SK-N-DZ (cell line): ENCODE measurements around the gene RADIL.
A peak's percentile ranks its signal among the peaks of the same experiment; 100 is the strongest.
"Not testable (repeated sequence)": the region's sequence is repeated elsewhere in the genome, so short reads cannot be mapped to it uniquely, and the experiment has no call there.

Experiments
- DNase-seq: peaks from one replicate; pipeline ENCODE4 v3.0.0-alpha.2; 2015; ENCODE audit warnings: low spot score

RADIL gene

DNA sequence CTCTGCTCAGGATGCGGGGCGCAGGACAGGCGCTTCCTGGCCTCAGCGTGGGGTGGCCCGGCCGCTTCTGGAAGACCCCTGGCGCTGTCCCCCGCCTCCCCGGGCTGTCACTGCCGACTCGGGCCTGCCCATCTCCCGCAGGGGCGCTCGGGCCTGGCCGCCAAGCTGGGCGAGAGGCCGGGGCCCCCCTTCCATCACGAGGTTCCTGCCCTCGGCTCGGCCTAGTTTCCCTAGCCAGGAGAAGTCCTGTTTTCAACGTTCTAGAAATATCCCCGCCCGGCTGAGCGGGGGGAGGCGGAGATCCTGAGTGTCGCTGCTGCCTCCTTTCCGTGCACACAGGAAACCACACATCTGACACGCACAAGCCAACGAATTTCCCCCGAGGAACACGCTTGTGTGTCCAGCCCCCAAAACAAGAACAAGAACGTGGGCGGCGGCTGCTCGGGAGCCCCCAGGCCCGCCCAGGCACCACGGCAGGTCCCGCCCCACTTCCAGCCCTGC lies 74.4 kb downstream of the RADIL start:
- DNase-seq: no peak

DNA sequence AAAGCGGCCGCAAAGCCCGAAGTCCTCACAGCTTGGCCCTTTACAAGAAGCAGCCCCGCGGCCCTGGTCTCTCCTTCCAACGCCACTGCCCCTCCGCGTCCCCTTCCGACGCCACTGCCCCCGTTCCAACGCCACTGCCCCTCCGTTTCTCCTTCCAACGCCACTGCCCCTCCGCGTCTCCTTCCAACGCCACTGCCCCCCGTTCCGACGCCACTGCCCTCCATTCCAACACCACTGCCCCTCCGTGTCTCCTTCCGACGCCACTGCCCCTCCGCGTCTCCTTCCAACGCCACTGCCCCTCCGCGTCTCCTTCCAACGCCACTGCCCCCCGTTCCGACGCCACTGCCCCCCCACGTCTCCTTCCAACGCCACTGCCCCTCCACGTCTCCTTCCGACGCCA lies 75.0 kb downstream of the RADIL start:
- no peak for DNase-seq

DNA sequence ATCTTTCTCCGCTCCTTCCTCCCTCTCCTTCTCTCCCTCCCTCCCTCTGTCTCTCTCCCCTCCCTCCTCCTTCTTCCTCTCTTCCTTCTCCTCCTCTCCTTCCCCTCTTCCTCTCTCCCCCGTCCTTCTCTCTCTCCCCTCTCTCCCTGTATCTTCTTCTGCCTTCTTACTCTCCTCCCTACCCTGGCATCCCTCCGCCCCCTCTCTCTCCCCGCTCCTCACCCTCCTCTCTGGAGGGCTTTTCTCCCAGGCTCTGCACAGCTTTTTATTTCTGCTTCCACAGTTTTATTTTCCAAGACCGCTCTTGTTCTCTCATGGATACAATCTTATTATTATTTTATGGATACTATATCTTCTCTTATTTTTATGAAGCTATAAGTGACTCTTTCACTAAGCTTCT lies 75.5 kb downstream of the RADIL start:
- DNase-seq: no peak

DNA sequence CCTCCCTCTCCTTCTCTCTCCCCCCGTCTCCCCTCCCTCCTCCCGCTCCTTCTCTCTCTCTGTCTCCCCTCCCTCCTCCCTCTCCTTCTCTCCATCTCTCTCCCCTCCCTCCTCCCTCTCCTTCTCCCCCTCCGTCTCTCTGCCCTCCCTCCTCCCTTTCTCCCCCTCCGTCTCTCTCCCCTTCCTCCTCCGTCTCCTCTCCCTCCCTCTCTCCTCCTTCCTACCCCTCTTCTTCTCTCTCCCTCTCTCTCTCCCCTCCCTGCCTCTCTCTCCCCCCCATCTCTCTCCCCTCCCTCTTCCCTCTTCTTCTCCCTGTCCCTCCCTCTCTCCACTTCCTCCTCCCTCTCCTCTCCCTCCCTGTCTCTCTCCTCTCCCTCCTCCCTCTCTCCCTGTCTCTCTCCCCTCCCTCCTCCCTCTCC lies 75.9 kb downstream of the RADIL start:
- DNase-seq: no peak

DNA sequence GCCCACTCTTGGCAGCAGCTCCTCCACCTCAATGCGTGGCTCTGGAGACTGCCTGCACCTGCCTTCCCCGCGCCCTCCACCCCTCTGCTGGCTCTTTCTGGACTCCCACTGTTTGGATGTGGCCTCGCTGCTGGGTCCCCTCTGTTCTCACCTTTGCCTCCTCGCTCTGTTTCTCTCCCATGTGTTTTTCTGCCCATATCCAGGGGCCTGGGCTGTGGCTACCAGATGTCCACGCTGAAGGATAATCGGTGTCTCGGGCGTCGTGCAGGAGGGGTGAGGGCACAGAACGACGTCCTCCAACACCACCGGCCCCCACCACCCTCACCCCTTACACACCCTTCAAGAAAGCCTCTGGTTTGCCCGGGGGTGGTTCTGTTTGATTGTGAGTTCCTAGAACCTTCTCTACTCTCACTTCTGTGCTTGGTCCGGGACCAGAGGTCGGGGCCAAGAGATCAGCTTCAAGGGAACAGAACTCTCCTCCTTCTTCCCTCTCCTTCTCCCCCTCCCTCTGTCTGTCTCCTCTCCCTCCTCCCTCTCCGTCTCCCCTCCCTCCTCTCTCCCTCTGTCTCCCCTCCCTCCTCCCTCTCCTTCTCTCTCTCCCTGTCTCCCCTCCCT lies 76.4 kb downstream of the RADIL start:
- no peak for DNase-seq

DNA sequence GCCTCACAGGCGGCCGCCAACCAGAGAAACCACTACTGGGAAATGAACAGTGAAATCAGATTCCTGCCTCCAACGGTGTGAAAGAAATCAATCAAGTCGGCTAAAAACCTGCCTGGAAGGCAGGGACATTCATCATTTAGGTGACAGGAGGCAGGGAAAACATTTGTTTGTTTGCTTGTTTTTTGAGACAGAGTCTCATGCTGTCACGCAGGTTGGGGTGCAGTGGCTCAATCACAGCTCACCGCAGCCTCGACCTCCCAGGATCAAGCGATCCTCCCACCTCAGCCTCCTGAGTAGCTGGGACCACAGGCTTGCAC lies 77.6 kb downstream of the RADIL start:
- no peak for DNase-seq

DNA sequence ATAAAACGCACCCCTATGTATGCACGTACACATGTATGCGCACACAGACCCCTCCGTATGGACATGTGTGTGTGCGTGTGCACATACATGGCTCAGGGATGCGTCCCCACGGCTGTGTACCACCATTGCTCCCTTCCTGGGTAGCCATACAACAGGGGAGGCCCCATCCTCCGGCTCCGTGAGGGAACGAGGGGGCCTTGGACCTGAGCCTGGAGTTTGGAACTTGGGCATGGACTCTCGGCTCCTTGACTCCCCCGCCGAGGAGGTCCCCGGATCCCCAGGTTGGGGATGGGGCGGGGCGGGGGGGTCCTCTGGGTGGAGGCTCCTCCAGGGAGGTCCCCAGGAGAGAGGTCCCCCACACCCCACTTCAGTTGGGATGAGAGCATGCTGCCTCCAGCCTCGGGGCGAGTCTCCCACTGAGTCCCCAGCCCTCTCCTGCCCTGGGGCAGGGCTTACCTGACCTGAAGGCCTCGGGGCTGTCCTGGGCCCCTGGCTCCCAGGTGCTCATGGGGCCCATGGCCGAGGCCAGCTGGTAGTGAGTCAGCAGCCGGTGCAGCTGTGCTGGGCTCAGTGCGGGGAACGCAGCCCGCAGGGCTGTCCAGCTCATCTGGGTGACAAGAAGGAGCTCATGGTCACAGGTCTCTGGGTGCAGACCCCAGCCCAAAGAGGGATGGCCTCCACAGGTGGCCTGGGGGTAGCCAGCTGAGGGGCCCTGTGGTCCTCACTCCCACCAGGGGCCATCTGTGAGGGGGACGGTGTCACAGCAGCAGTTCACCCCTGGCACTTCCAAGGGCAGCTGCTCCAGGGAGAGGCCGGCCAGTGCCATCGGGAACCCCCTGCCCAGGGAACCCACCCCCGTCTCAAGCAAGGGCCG lies 78.2 kb downstream of the RADIL start:
- no peak for DNase-seq

DNA sequence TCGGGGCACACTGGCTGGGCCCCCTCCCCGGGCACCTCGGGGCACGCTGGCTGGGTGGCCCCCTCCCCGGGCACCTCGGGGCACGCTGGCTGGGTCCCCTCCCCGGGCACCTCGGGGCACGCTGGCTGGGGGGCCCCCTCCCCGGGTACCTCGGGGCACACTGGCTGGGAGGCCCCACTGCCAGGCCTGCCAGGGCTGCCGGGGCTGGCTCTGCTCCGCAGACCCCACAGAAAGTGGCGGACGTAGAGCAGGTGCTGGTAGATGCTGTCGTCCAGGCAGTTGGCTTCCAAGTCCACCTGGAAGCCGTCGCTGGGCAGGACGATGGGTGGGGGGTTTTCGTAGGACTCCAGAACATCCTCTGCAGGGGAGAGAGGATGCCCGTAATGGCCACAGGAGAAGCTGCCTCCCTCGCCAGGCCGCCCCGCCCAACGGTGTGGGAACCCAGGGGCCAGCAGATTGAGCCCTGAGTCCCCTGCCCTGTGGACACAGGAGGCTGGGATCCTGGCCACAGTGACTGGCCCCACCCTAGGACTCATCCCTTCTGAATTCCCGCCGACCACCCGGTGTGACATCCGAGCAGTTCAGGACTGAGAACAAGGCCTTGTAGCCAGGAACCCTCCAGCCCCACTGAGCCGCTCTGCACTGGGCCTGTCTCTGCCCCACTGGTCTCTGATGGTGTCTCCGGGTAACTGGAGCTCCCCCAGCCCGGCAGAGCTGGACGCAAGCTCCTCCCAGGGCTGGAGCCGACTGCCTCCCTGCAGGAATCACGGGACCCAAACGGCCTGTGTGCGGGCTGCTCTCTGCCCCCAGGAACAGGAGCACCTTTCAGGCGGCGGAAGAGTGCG lies 79.9 kb downstream of the RADIL start:
- no peak for DNase-seq

DNA sequence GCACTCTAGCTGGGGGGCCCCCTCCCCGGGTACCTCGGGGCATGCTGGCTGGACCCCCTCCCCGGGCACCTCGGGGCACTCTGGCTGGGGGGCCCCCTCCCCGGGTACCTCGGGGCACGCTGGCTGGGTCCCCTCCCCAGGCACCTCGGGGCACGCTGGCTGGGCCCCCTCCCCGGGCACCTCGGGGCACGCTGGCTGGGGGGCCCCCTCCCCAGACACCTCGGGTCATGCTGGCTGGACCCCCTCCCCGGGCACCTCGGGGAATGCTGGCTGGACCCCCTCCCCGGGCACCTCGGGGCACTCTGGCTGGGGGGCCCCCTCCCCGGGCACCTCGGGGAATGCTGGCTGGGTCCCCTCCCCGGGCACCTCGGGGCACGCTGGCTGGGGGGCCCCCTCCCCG lies 80.9 kb downstream of the RADIL start:
- not testable (repeated sequence) for DNase-seq

DNA sequence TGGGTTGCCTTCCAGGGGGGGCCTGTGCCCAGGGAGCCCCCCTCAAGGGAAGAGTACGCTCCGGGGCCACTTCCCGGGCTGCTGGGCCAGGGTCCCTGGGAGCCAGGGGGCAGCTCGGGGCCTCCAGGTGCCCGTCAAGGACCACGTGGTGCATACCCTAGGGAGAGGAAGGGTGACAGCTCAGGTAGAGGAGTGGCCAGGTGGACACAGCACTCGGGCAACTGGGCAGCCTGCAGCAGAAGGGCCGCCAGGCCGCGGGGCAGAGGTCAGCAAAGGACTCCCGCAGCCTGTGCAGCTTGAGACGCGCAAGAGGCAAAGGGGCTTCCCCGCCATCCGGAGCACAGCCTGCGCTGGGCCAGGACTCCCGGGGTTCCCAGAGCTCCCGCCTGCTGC lies 81.7 kb downstream of the RADIL start:
- DNase-seq: no peak

DNA sequence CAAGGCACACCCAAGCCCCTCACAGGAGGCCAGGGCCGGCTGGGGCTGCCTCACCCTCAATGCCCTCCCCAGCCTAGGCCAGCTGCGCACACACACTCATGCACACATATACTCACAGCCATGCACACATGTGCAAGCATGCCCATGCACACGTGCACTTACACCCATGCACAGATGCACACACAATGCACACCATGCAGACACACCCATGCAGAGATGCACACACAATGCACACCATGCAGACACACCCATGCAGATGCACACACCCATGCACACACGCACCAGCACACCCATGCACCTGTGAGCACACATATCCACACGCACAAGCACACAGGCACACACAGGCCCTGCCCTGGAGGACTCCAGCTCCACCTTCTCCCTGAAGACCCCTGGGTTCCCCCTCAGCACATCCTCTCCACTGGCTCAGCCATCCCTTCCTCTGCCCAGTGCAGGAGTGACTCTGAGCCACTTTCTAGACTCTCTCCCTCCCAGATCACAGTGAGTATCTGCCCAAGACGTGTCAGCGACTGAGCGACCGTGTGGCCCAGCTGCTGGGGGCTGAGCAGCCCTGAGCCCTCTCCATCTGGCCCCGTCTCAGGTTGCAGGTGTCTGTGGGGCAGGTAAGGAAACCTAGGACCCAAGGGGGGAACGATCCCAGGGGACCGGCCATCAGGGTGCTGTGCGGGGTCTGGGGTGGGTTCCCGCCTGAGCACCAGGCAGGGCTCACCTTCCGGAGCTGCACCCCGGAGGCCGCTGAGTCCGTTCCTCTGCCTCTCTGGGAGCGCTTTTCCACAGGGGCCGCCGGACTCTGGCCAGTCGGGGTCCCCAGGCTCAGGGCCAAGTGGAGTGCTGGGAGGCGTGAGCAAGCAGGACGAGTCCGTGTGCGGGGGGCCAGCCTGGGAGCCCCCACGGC lies 82.3 kb downstream of the RADIL start:
- no peak for DNase-seq

DNA sequence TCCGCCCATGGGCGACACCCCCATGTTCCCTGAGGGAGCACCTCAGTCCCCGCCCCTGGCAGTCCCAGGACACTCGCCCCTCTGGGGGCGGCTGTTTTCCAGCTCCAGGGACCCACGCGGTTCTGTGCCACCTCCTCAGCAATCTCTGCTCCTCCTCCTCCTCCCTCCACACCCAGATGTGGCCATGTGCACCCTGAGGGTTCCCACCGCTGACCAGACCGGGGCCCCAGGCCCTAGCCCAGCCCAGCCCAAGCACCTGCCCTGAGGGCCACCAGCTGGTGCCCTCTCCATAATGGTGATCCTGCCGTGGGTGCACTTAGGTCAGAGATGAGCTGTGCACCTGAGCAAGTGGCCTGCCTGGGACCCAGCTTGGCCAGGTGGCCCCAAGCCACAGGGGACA lies 83.0 kb downstream of the RADIL start:
- no peak for DNase-seq

DNA sequence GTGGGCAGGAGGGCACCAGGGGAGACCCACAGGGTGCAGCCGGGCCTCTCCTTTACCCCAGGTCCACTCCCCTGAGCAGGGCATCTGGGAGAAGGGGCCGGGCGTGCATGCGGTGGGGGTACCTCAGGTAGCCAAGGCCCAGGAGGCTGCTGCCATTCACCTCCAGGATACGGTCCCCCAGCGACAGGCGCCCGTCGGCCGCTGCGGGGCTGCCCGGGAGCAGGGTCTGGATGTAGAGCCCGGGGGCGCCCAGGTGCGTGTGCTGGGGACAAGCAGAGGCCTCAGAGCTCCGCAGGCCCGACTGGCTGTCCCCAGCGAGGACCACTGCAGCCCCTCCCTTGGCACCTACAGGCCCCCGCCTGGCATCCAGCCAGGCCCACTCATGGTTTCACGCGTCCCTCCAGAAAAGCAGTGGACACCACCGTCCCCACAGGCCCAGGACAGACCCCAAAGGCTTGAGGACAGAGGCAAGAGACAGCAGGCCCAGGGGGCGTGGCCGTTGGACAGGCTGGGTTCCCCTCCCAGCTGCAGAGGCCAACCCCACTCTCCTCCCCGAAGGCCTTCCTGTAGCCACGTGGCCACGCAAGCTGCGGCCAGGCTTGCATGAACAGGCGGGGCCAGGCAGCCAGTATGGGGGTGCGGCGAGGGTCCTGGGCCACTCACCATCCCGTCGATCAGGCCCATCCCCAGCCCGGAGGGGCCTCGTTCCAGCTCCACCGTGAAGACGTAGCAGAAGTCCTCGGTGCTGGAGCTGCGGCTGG lies 83.8 kb downstream of the RADIL start:
- DNase-seq: peak; percentile 28

DNA sequence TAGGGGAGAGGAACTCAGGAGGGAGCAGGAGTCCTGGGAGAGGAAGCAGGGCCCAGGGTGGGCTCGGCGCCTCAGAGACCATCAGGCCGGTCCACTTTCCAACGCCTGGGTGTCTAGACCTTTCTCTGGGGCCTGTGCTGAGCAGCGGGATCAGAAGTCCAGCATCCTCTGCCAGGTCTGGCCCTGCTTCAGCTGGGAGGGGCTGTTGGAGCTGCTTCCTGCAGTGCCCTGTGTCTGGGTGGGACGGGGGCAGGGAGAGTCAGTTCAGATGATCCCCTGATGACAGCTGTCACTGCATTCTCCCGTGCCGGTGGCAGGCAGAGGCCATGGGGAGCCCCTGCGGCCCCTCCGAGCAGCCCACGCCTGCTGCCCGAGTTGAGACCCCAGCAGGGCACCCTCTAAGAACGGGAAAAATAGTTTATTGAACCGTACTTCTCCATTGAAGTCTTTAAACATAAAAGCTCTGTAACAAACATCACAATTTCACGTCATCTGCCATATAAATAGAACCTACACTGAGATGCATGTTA lies 84.7 kb downstream of the RADIL start:
- DNase-seq: no peak

DNA sequence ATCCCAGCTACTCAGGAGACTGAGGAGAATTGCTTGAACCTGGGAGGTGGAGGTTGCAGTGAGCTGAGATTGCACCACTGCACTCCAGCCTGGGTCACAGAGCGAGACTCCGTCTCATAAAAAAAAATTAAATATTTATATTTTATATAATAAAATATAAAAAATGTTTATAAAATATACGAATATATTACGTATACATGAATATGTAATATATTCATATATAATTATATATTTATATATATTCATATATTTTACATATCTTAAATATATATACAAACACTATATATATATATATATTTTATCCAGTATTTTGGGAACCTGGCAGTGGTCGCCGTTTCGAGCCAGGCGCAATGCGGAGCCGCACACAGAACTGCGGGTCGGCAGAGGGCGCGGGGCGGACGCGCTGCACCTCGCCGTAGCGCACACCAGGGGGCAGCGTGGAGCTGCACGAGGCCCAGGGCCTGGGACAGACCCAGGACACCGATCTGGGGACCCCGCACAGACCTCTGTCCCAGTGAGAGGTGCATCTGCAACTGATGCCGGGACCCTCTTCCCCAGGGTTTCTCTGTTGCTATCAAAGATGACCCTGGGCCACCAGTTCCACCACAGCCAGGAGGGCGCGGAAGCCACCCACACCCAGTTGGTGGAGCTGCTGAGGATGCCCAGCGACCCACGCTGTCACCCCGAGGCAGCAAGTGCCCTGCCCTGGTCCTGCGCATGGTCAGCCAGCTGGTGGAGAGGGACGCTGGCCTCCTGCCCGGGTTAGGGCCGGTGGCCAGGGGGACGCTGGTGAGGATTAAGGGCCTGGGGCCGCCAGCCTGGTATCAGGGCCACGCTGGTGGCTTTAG lies 85.4 kb downstream of the RADIL start:
- no peak for DNase-seq

DNA sequence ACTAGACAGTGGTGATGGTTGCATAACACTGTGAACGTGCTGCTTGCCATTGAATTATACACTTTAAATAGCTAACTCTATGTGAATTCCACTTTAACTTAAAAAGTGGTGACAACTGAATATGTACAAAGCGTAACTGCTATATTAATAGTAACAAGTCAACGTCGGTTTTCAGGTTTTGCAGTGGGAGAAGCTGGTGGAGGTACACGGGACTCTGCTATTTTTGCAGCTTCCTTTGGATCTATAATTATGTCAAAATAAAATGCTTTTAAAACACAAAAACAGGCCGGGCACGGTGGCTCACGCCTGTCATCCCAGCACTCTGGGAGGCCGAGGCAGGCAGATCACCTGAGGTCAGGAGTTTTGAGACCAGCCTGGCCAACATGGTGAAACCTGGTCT lies 87.1 kb downstream of the RADIL start:
- no peak for DNase-seq

DNA sequence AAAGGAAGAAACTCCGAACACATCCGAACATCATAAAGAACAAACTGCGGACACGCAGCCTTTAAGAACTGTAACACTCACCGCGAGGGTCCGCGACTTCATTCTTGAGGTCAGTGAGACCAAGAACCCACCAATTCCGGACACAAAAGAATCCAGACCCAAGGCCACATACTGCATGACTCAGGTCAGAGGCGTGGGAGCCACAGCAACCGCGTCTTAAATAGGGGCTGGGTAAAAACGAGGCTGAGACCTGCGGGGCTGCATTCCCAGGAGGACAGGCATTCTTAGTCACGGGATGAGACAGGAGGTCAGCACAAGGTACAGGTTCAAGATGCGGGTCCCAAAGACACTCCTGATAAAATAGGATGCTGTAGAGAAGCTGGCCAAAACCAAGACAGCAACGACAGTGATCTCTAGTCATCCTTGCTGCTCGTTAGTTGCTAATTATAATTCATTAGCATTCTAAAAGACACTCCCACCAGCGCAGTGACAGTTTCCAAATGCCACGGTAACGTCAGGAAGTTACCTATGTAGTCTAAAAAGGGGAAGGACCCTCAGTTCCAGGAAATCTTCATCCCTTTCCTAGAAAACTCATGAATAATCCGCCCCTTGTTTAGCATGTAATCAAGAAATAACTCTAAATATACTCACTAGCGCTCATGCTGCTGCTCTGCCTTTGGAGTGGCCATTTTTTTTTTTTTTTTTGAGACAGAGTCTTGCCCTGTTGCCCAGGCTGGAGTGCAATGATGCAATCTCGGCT lies 88.7 kb downstream of the RADIL start:
- no peak for DNase-seq

DNA sequence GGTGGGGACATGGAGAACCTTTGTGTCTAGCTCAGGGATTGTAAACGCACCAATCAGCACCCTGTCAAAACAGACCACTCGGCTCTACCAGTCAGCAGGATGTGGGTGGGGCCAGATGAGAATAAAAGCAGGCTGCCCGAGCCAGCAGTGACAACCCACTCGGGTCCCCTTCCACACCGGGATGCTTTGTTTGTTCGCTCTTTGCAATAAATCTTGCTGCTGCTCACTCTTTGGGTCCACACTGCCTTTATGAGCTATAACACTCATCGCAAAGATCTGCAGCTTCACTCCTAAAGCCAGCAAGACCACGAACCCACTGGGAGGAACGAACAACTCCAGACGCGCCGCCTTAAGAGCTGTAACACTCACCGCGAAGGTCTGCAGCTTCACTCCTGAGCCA lies 89.3 kb downstream of the RADIL start:
- DNase-seq: not testable (repeated sequence)
